Natural killer cell (primary cell): ENCODE results near the gene PCBP3. TPM values are rescaled to one million over a fixed set of nuclear protein-coding genes. Genes with fewer than 3 reads are reported as not detected.

Experiments used
- ATAC-seq, 3 donors: fragments of 150-1000 bp in 2 of 3; fragments of 200-7000 bp in 1 of 3; cut with Tn5 transposase; 1 replicate in 1 of 3; 2 replicates in 2 of 3; pipeline ENCODE4 v1.10.0; 2021; ENCODE audit warnings: mild to moderate bottlenecking in 2 of 3, moderate library complexity in 2 of 3
- DNase-seq, 2 donors: peaks; one replicate each; pipeline versions ENCODE4 v3.0.0 to v3.0.0-alpha.2; 2013 to 2021; ENCODE audit warnings: mixed read lengths in 1 of 2
- H3K27ac ChIP-seq: one replicate; pipeline ENCODE4 v1.5.1; 2013; ENCODE audit warnings: mild to moderate bottlenecking, low read length
- H3K27me3 ChIP-seq: one replicate; pipeline ENCODE4 v1.6.1; 2013; ENCODE audit warnings: low read length; ENCODE audit not compliant: control insufficient read depth, insufficient read depth
- H3K36me3 ChIP-seq: one replicate; pipeline ENCODE4 v1.6.1; 2013; ENCODE audit warnings: low read length; ENCODE audit not compliant: control insufficient read depth, insufficient read depth
- H3K4me1 ChIP-seq: one replicate; pipeline ENCODE4 v1.6.1; 2013; ENCODE audit warnings: low read length; ENCODE audit not compliant: control insufficient read depth, insufficient read depth
- H3K4me3 ChIP-seq: one replicate; pipeline ENCODE4 v1.5.1; 2013; ENCODE audit warnings: low read length
- H3K9me3 ChIP-seq: one replicate; pipeline ENCODE4 v1.6.1; 2013; ENCODE audit warnings: low read length; ENCODE audit not compliant: control insufficient read depth, insufficient read depth
- H3K27ac Mint-ChIP-seq, 2 donors: one replicate each; pipeline ENCODE4 v1.8.0; 2022; ENCODE audit warnings: mild to moderate bottlenecking in 2 of 2, mixed read lengths in 2 of 2, moderate library complexity in 1 of 2
- H3K27me3 Mint-ChIP-seq, 2 donors: one replicate each; pipeline ENCODE4 v1.8.0; 2022; ENCODE audit warnings: low read depth in 2 of 2, mixed read lengths in 2 of 2
- H3K36me3 Mint-ChIP-seq: one replicate; pipeline ENCODE4 v1.8.0; 2022; ENCODE audit warnings: mixed read lengths
- H3K4me1 Mint-ChIP-seq, 2 donors: one replicate each; pipeline ENCODE4 v1.8.0; 2022; ENCODE audit warnings: mixed read lengths in 2 of 2
- H3K4me3 Mint-ChIP-seq: one replicate; pipeline ENCODE4 v1.8.0; 2022; ENCODE audit warnings: mild to moderate bottlenecking, moderate library complexity, mixed read lengths
- H3K9me3 Mint-ChIP-seq, 2 donors: one replicate each; pipeline ENCODE4 v1.8.0; 2022; ENCODE audit warnings: mixed read lengths in 2 of 2
- WGBS: methylation state at CpG from one replicate; pipeline ENCODE4 v1.1.7; 2013; ENCODE audit warnings: missing lambda C conversion rate; ENCODE audit not compliant: insufficient coverage; 5-methylcytosine and 5-hydroxymethylcytosine counted together
- intact Hi-C: fragments of 100-400 bp; cut with micrococcal nuclease; formaldehyde crosslinking; loops from one replicate; pipeline ENCODE4 v1.14.2; 2022
- total RNA-seq, 4 donors: library from RNA; stranded (reverse); fragments of 120-200 nt in 1 of 4; gene quantifications; one replicate each; pipeline versions ENCODE4 v1.2.3 to v1.2.4, GENCODE V29; 2013 to 2022
- TF ChIP-seq, protein P1 (sequence below): fragments of 200-600 bp; IDR thresholded peaks from one replicate; pipeline ENCODE4 v1.8.0; 2022; ENCODE audit warnings: antibody characterized with exemption

The PCBP3 gene
- total RNA-seq, 3 donors from 2014 or later (not counting 1 experiment from before 2014, with no cell fraction given) = 0.50 to 3.0 (median 0.52) TPM

DNA sequence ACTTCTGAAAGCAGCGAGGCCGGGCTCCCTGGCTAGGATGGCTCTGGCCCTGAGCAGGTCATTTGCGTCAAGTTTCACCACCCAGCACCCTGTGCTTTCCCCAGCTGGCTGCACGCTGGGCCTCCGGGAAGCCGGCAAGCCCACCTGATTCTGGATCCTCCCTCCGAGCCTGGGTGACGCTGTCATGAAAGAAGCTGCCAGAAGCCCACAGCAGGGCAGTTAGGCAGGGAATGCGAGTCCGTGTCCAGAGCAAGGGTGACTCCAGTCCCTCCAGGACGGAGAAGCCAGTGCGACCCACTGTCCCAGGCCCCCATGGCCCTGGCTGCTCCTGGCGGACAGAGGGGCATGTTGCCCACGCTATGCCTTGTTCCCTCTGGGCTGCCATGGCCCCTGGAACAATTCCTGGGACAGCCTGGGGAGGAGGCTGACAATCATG is 44.4 kb upstream of the PCBP3 start:
- TF ChIP-seq, protein P1, sequence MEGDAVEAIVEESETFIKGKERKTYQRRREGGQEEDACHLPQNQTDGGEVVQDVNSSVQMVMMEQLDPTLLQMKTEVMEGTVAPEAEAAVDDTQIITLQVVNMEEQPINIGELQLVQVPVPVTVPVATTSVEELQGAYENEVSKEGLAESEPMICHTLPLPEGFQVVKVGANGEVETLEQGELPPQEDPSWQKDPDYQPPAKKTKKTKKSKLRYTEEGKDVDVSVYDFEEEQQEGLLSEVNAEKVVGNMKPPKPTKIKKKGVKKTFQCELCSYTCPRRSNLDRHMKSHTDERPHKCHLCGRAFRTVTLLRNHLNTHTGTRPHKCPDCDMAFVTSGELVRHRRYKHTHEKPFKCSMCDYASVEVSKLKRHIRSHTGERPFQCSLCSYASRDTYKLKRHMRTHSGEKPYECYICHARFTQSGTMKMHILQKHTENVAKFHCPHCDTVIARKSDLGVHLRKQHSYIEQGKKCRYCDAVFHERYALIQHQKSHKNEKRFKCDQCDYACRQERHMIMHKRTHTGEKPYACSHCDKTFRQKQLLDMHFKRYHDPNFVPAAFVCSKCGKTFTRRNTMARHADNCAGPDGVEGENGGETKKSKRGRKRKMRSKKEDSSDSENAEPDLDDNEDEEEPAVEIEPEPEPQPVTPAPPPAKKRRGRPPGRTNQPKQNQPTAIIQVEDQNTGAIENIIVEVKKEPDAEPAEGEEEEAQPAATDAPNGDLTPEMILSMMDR = no peak
- intact Hi-C loops = loop anchor here (10.0 kb wide), 1 partner anchor 304 kb away; no protein-coding TSS in a partner anchor
- no peaks in the 10 kb centered on the region for H3K27me3 ChIP-seq
- peaks cover 7% of the 10 kb centered on the region in 2 donors for H3K4me1 Mint-ChIP-seq
- H3K9me3 ChIP-seq = peaks cover 3% of the 10 kb centered on the region
- H3K4me3 ChIP-seq = no peak overlapping the region
- H3K36me3 Mint-ChIP-seq = peaks cover 13% of the 10 kb centered on the region
- peaks cover 10 to 23% of the 10 kb centered on the region in 2 donors for H3K27me3 Mint-ChIP-seq
- H3K4me1 ChIP-seq = no peaks in the 10 kb centered on the region
- peaks cover 3 to 11% of the 10 kb centered on the region in 2 donors for H3K9me3 Mint-ChIP-seq
- H3K36me3 ChIP-seq = no peaks in the 10 kb centered on the region
- H3K4me3 Mint-ChIP-seq = no peak overlapping the region
- WGBS = 93% methylated on average over 14 of the region's 14 CpGs
- no peak overlapping the region for H3K27ac Mint-ChIP-seq
- DNase-seq = no peak
- no peak for ATAC-seq
- H3K27ac ChIP-seq = no peak overlapping the region

DNA sequence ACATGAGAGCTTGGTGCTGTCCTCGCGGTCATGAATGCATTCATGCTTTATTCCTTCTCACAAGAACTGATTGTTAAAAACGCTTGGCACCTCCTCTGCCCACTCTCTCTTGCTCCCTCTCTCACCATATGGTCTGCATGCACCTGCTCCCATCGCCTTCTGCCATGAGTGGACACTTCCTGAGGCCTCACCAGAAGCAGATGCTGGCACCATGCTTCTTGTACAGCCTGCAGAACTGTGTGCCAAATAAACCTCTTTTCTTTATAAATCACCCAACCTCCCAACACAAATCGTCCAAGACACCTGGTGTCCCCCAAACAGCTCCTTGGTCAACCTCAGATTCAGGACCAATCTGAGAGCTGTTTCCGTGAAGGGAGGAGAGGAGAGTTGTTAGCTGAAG is 43.3 kb upstream of the PCBP3 start:
- no peaks in the 10 kb centered on the region for H3K36me3 ChIP-seq
- no peak overlapping the region for H3K4me3 ChIP-seq
- ATAC-seq (no peak), DNase-seq (no peak)
- intact Hi-C loops = no loop called here
- peaks cover 17% of the 10 kb centered on the region for H3K36me3 Mint-ChIP-seq
- H3K27me3 Mint-ChIP-seq = peaks cover 6 to 28% of the 10 kb centered on the region in 2 donors
- peaks cover 3% of the 10 kb centered on the region for H3K9me3 ChIP-seq
- no peak overlapping the region for H3K27ac Mint-ChIP-seq
- no peaks in the 10 kb centered on the region for H3K4me1 ChIP-seq
- no peak overlapping the region for H3K4me3 Mint-ChIP-seq
- peaks cover 4% of the 10 kb centered on the region for H3K27me3 ChIP-seq
- WGBS = 83% methylated on average over 6 of the region's 6 CpGs
- H3K9me3 Mint-ChIP-seq = peaks cover 5 to 13% of the 10 kb centered on the region in 2 donors
- no peak overlapping the region for H3K27ac ChIP-seq
- peaks cover 7% of the 10 kb centered on the region in 2 donors for H3K4me1 Mint-ChIP-seq
- TF ChIP-seq, protein P1 = no peak

DNA sequence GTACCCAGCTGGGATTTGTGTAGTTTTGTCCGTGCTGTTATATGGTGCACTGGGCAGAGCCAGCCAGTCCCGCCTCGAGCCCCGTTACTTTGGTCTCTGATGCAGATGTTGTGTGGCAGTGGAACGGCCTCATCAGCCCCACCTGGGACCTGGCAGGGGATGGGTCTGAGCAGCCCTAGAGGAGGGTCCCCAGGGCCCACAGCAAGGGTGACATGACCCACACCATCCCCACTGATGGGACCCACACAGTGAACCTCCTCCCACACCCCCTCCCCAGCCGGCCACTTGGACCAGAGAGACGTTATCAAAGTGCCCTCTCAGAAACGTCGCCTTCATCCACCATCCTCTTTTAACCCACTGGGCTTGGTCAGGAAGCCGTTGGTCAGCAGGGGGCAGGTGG is 42.0 kb upstream of the PCBP3 start:
- peaks cover 17% of the 10 kb centered on the region for H3K36me3 Mint-ChIP-seq
- H3K4me3 Mint-ChIP-seq = no peak overlapping the region
- H3K27ac Mint-ChIP-seq = no peak overlapping the region
- H3K9me3 Mint-ChIP-seq = peaks cover 5 to 13% of the 10 kb centered on the region in 2 donors
- ATAC-seq (no peak), DNase-seq (no peak)
- no peak overlapping the region for H3K4me3 ChIP-seq
- no peak overlapping the region for H3K27ac ChIP-seq
- WGBS = 80% methylated on average over 10 of the region's 10 CpGs
- peaks cover 4% of the 10 kb centered on the region for H3K27me3 ChIP-seq
- no peaks in the 10 kb centered on the region for H3K36me3 ChIP-seq
- peaks cover 3% of the 10 kb centered on the region for H3K9me3 ChIP-seq
- H3K27me3 Mint-ChIP-seq = peaks cover 4 to 27% of the 10 kb centered on the region in 2 donors
- no peaks in the 10 kb centered on the region for H3K4me1 ChIP-seq
- intact Hi-C loops = no loop called here
- TF ChIP-seq, protein P1 = no peak
- peaks cover 5% of the 10 kb centered on the region in 2 donors for H3K4me1 Mint-ChIP-seq

DNA sequence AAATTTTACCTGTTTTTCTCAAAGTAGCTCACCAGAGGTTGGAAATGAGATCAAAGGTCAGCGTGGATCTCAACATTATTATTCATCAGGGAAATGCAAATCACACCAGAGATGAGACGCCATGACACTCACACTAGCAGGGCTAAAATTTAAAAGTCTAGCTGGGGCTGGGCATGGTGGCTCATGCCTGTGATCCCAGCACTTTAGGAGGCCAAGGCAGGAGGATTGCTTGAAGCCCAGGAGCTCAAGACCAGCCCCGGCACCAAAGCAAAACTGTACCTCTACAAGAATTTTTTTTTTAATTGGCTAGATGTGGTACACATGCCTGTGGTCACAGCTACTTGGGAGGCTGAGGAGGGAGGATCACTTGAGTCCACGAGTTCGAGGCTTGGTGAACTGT is 41.4 kb upstream of the PCBP3 start:
- 95% methylated on average over 5 of the region's 5 CpGs for WGBS
- H3K27ac Mint-ChIP-seq = no peak overlapping the region
- intact Hi-C loops = no loop called here
- H3K36me3 ChIP-seq = no peaks in the 10 kb centered on the region
- peaks cover 5 to 13% of the 10 kb centered on the region in 2 donors for H3K9me3 Mint-ChIP-seq
- peaks cover under 1 to 22% of the 10 kb centered on the region in 2 donors for H3K27me3 Mint-ChIP-seq
- H3K9me3 ChIP-seq = peaks cover 3% of the 10 kb centered on the region
- ATAC-seq = no peak
- no peak for DNase-seq
- H3K27me3 ChIP-seq = peaks cover 4% of the 10 kb centered on the region
- TF ChIP-seq, protein P1 = no peak
- H3K36me3 Mint-ChIP-seq = peaks cover 17% of the 10 kb centered on the region
- no peaks in the 10 kb centered on the region for H3K4me1 Mint-ChIP-seq
- H3K27ac ChIP-seq = no peak overlapping the region
- no peak overlapping the region for H3K4me3 ChIP-seq
- H3K4me1 ChIP-seq = no peaks in the 10 kb centered on the region
- H3K4me3 Mint-ChIP-seq = no peak overlapping the region
